ENCODE data around the gene NR1D2. TPM values are rescaled to one million over a fixed set of nuclear protein-coding genes. Genes with fewer than 3 reads are reported as not detected.
"Not testable (repeated sequence)": the region's sequence is repeated elsewhere in the genome, so short reads cannot be mapped to it uniquely, and the experiment has no call there.

The NR1D2 gene
- total and polyA plus RNA-seq, 2 donors (not counting 1 experiment from before 2014, with no cell fraction given), result 9.9 to 58.2 TPM

DNA sequence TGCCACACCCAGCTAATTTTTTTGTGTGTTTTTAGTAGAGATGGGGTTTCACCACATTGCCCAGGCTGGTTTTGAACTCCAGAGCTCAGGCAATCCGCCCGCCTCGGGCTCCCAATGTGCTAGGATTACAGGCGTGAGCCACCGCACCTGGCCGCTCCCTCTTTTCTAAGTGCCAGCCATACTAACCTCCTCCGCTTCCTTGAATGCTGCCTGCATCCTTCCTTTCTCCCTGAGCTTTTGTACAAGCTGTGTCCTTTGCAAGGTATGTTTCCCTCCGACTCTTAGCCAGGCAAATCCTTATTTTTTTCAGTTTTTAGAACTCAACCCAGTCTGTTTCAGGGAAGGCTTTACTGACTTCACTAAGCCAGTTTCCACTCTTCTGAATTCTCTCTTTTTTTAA is 60.6 kb downstream of the NR1D2 start:
- ChIA-PET CTCF (no interaction called here), POLR2A (no interaction called here)
- no peak overlapping the region for H3K27ac ChIP-seq (ENCODE audit: low read length in 2 of 2)
- TF ChIP-seq EZH2 (IDR thresholded peaks at IDR 0.05; ENCODE audit: borderline replicate concordance, insufficient read depth, low read depth, low read length, poor library complexity, severe bottlenecking), result no peak
- TF ChIP-seq, protein P1, sequence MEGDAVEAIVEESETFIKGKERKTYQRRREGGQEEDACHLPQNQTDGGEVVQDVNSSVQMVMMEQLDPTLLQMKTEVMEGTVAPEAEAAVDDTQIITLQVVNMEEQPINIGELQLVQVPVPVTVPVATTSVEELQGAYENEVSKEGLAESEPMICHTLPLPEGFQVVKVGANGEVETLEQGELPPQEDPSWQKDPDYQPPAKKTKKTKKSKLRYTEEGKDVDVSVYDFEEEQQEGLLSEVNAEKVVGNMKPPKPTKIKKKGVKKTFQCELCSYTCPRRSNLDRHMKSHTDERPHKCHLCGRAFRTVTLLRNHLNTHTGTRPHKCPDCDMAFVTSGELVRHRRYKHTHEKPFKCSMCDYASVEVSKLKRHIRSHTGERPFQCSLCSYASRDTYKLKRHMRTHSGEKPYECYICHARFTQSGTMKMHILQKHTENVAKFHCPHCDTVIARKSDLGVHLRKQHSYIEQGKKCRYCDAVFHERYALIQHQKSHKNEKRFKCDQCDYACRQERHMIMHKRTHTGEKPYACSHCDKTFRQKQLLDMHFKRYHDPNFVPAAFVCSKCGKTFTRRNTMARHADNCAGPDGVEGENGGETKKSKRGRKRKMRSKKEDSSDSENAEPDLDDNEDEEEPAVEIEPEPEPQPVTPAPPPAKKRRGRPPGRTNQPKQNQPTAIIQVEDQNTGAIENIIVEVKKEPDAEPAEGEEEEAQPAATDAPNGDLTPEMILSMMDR (IDR thresholded peaks at IDR 0.05), result no peak
- no peaks in the 10 kb centered on the region for H3K4me1 ChIP-seq (ENCODE audit: control insufficient read depth in 2 of 2, insufficient read depth in 2 of 2, low read length in 2 of 2)
- no peaks in the 10 kb centered on the region for H3K27me3 ChIP-seq (replicated peaks in 1 of 4; ENCODE audit: control extremely low read depth in 1 of 4, control insufficient read depth in 3 of 4, insufficient read depth in 4 of 4, low read length in 3 of 4)
- intact Hi-C loops (cut with micrococcal nuclease), result no loop called here
- H3K4me2 ChIP-seq (replicated peaks; ENCODE audit: low read depth, low read length, poor library complexity, severe bottlenecking), result no peak overlapping the region
- Mint-ChIP-seq H3K4me1 (no peaks in the 10 kb centered on the region), H3K27ac (no peak overlapping the region), H3K4me3 (no peak overlapping the region), H3K27me3 (peaks cover 15% of the 10 kb centered on the region), H3K9me3 (ENCODE audit: insufficient read depth) (no peaks in the 10 kb centered on the region)
- WGBS (ENCODE audit: insufficient coverage), result 90% methylated on average over 8 of the region's 8 CpGs
- H3K9me3 ChIP-seq (ENCODE audit: control extremely low read depth in 1 of 3, control insufficient read depth in 2 of 3, insufficient read depth in 1 of 3, low read length in 2 of 3), result no peaks in the 10 kb centered on the region
- no peak overlapping the region for H2AFZ ChIP-seq (ENCODE audit: insufficient read depth, low read depth, low read length, poor library complexity, severe bottlenecking)
- H3K79me2 ChIP-seq (ENCODE audit: control insufficient read depth, insufficient read depth, low read length), result no peaks in the 10 kb centered on the region
- no peak overlapping the region for H3K4me3 ChIP-seq (ENCODE audit: control extremely low read depth in 1 of 5, extremely low read depth in 1 of 5, insufficient read depth in 1 of 5, low read depth in 2 of 5, low read length in 4 of 5)
- ATAC-seq (ENCODE audit: low read depth), result no peak
- no peaks in the 10 kb centered on the region for H3K36me3 ChIP-seq (replicated peaks in 1 of 2; ENCODE audit: control extremely low read depth in 1 of 2, control insufficient read depth in 1 of 2, extremely low read depth in 1 of 2, insufficient read depth in 2 of 2, low read length in 1 of 2)
- H3K9ac ChIP-seq (ENCODE audit: low read length), result no peak overlapping the region
- no peaks in the 10 kb centered on the region for H4K20me1 ChIP-seq (ENCODE audit: control insufficient read depth, insufficient read depth, low read length, poor library complexity, severe bottlenecking)
- no peak for DNase-seq

DNA sequence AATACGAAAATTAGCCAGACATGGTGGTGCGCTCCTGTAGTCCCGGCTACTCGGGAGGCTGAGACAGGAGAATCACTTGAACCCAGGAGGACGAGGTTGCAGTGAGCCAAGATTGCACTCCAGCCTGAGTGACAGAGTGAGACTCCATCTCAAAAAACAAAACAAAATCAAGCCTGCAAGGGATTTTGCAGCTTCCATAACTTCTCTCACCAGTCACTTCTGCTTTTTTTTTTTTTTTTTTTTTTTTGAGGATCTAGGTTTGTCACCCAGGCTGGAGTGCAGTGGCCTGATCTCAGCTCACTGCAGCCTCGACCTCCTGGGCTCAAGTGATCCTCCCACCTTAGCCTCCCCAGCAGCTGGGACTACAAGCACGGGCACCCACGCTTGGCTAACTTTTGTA is 65.7 kb downstream of the NR1D2 start:
- H3K4me3 Mint-ChIP-seq; ATAC-seq (ENCODE audit: low read depth); H3K27ac Mint-ChIP-seq; CTCF ChIA-PET; H3K9me3 Mint-ChIP-seq (ENCODE audit: insufficient read depth); H3K27ac ChIP-seq (ENCODE audit: low read length in 2 of 2); H3K36me3 ChIP-seq (replicated peaks in 1 of 2; ENCODE audit: control extremely low read depth in 1 of 2, control insufficient read depth in 1 of 2, extremely low read depth in 1 of 2, insufficient read depth in 2 of 2, low read length in 1 of 2); H3K79me2 ChIP-seq (ENCODE audit: control insufficient read depth, insufficient read depth, low read length); H2AFZ ChIP-seq (ENCODE audit: insufficient read depth, low read depth, low read length, poor library complexity, severe bottlenecking); H3K4me3 ChIP-seq (ENCODE audit: control extremely low read depth in 1 of 5, extremely low read depth in 1 of 5, insufficient read depth in 1 of 5, low read depth in 2 of 5, low read length in 4 of 5); H3K4me1 ChIP-seq (ENCODE audit: control insufficient read depth in 2 of 2, insufficient read depth in 2 of 2, low read length in 2 of 2); H3K4me2 ChIP-seq (replicated peaks; ENCODE audit: low read depth, low read length, poor library complexity, severe bottlenecking); H4K20me1 ChIP-seq (ENCODE audit: control insufficient read depth, insufficient read depth, low read length, poor library complexity, severe bottlenecking); H3K4me1 Mint-ChIP-seq; H3K9me3 ChIP-seq (ENCODE audit: control extremely low read depth in 1 of 3, control insufficient read depth in 2 of 3, insufficient read depth in 1 of 3, low read length in 2 of 3); DNase-seq; POLR2A ChIA-PET; intact Hi-C loops (cut with micrococcal nuclease); H3K27me3 ChIP-seq (replicated peaks in 1 of 4; ENCODE audit: control extremely low read depth in 1 of 4, control insufficient read depth in 3 of 4, insufficient read depth in 4 of 4, low read length in 3 of 4); H3K9ac ChIP-seq (ENCODE audit: low read length): not testable (repeated sequence)
- WGBS (ENCODE audit: insufficient coverage), result 91% methylated on average over 7 of the region's 8 CpGs
- peaks cover 12% of the 10 kb centered on the region for H3K27me3 Mint-ChIP-seq
